ENCODE data around the gene MUS81.
"Not testable (repeated sequence)": the region's sequence is repeated elsewhere in the genome, so short reads cannot be mapped to it uniquely, and the experiment has no call there.

The MUS81 gene

DNA sequence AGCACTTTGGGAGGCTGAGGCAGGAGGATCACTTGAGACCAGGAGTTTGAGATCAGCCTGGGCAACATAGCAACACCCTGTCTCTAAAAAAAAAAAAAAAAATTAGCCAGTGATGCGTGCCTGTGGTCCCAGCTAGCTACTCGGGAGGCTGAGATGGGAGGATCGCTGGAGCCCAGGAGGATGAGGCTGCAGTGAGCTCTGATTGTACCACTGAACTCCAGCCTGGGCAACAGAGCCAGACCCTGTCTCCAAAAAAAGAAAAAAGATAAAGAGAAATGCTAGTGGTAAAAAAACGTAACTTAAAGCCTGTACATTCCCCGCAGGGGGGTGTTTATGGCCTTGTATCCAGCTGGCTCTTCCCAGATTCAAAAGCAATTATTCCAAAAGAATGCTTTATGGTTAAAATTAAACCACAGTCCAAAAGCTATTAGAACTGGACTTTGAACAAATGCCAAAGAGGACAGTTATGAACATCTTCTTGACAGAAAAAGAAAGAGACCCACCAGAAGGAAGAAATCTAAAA lies 42.9 kb upstream of the MUS81 start:
- no peak for TF ChIP-seq ZFX (IDR thresholded peaks at IDR 0.05)
- TF ChIP-seq, protein P1, sequence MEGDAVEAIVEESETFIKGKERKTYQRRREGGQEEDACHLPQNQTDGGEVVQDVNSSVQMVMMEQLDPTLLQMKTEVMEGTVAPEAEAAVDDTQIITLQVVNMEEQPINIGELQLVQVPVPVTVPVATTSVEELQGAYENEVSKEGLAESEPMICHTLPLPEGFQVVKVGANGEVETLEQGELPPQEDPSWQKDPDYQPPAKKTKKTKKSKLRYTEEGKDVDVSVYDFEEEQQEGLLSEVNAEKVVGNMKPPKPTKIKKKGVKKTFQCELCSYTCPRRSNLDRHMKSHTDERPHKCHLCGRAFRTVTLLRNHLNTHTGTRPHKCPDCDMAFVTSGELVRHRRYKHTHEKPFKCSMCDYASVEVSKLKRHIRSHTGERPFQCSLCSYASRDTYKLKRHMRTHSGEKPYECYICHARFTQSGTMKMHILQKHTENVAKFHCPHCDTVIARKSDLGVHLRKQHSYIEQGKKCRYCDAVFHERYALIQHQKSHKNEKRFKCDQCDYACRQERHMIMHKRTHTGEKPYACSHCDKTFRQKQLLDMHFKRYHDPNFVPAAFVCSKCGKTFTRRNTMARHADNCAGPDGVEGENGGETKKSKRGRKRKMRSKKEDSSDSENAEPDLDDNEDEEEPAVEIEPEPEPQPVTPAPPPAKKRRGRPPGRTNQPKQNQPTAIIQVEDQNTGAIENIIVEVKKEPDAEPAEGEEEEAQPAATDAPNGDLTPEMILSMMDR (conservative IDR thresholded peaks at IDR 0.05): no peak
- H3K27ac ChIP-seq: peak overlapping the region; percentile 68

DNA sequence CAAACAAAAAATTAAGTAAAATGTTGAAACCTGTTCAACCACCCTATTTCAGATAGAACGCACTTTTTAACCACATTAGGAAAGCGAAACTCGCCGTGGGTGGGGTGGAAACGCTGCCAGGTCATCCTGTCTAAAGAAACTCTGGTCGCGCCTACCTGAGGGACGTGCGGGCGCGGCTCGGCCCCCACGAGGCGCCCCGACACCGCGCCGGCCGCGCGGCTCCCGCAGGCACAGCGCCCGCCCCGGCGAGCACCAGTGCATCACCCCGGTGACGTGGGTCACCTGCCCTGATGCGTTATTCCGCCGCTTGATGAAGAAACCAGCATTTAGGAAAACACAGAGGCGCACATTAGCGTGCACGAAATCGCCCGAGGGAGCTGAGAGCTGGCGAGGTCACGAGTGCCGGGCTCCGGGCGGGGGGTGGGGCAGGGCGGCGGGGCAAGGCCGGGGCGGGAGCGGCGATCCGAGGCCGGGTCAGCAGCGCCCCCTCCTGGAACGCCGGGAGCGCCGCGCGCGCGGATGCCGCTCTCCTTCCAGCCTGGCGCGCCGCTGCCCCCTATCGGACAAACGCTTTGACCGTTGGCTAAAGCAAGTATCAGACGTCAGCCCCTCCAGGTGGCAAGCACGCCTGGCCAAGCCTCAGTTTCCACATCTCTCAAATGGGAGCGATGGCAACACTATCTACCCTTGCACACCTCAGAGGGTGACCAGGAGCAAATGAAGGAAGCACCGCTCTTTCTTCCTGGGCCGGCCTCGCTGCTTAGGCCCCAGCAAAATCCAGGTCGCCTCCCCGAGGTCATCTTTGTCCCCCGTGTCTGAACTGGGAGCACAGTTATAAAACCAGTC lies 42.2 kb upstream of the MUS81 start:
- TF ChIP-seq, protein P1 (conservative IDR thresholded peaks at IDR 0.05): peak; percentile 100
- no peak for TF ChIP-seq ZFX (IDR thresholded peaks at IDR 0.05)
- peak overlapping the region; percentile 68 for H3K27ac ChIP-seq

DNA sequence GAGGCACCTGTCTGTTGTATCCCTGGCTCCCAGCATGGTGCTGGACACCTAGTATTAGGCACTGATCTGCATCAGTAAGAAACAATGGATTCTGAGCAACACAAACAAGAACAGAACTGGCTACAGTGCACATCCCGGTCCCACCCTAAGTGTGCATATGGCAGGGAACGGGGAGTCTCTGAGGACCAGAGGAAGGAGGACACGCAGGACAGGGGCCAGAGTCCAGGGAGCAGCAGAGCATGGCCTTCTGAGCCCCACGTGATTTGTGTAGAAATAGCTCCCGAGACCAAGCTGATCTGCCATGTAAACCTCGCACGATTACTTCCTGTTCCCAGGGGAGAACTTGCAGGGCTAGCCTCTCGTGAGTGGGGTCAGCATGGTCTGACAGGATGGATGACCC lies 39.1 kb upstream of the MUS81 start:
- TF ChIP-seq, protein P1 (conservative IDR thresholded peaks at IDR 0.05): no peak
- no peak for TF ChIP-seq ZFX (IDR thresholded peaks at IDR 0.05)
- no peak overlapping the region for H3K27ac ChIP-seq

DNA sequence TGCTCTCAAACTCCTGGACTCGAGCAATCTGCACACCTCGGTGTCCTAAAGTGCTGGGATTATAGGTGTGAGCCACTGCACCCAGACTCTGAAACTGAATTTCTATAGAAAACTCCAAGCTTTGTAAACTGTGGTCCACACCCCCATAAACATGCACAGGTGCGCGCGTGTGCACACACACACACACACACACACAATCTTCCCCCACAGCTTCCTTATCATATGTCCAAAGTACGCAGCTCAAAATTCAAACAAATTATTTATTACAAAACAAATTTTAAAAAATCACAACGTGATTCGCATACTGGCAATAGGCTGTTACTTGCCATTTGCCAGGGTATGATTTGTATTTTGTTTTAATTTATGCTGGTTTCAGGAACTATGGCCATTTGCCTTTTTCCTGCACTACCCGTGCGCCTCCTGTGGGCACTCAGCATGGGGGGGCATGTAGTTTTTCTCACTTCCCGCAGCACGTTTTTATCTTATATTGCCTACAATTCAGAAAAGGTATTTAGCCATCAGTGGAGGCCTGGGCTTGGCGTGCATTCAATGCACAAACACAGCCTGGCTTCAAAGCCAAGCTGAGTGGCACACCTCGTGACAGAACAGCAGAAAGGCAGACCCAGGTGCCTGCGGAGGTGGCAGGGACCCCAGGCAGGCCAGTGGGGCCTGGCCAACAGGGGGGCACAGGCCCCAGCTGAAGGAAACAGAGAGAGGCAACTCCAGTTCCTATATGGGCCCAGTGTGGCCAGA lies 37.3 kb upstream of the MUS81 start:
- H3K27ac ChIP-seq: peak overlapping the region; percentile 31
- TF ChIP-seq ZFX (IDR thresholded peaks at IDR 0.05): no peak
- TF ChIP-seq, protein P1 (conservative IDR thresholded peaks at IDR 0.05): no peak

DNA sequence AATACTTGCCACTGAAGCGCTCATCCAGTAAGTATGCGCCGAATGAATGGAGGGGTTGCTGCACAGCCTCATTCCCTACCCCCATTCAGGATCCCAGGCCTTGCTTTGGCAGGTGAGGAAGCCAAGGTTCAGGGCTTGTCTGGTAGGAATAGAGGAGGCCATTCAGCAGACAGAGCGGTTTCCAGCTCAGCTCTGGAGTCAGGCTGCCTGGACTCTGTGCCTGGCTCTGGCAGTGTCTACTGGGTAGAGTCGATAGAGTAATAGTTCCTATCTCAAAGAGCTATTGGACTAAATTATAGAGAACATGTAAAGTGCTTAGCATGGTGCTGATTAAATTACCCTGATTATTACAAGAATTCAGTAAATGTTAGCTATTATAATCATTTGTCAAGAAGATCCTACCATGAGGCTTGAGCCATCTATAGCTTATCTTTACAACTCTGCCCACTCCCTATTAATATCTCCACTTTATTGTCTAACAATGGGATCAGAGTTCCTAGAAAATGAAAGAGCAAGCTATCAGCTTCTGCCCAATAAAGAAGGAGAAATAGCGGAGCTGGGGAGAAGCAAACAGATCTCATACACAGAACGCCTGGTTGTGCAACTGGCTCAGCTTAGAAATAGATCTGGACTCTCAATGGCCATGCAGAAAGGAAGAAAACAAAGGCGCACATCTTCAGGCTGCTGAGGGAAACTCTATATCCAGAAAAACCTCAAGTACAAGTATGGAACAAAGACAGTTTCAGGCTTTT lies 33.1 kb upstream of the MUS81 start:
- H3K27ac ChIP-seq: no peak overlapping the region
- TF ChIP-seq ZFX (IDR thresholded peaks at IDR 0.05): no peak
- TF ChIP-seq, protein P1 (conservative IDR thresholded peaks at IDR 0.05): no peak

DNA sequence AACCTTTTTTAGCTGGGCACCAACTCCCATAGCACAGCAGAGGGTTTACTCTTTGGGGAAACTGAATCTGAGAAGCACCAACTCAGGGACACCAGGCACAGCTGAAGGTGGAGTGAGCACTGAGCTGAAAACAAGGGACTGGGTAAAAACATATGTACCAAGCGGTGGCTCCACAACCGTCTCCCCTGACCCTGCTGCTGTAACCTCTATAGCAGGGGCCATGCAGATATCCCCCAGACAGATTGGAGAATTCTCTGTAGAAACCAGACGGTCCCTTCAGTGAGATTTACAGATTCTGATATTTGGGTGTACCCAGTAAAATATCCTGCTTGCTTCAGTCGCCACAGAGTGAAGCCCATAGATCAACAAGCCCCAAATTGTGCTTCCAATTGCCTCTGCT lies 30.8 kb upstream of the MUS81 start:
- TF ChIP-seq, protein P1 (conservative IDR thresholded peaks at IDR 0.05): no peak
- no peak for TF ChIP-seq ZFX (IDR thresholded peaks at IDR 0.05)

DNA sequence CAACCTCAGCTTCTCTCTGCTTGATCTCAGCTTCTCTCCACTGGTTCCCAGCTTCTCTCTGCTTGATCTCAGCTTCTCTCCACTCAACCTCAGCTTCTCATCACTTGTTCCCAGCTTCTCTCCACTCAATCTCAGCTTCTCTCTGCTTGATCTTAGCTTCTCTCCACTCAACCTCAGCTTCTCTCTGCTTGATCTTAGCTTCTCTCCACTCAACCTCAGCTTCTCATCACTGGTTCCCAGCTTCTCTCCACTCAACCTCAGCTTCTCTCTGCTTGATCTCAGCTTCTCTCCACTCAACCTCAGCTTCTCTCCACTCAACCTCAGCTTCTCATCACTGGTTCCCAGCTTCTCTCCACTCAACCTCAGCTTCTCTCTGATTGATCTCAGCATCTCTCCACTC lies 28.0 kb upstream of the MUS81 start:
- not testable (repeated sequence) for H3K27ac ChIP-seq

More for the DNA sequence above, 30.8 kb upstream of the MUS81 start:
- H3K27ac ChIP-seq: no peak overlapping the region
